Measurements from ENCODE around the gene TTLL7.

Gene TTLL7, protein sequence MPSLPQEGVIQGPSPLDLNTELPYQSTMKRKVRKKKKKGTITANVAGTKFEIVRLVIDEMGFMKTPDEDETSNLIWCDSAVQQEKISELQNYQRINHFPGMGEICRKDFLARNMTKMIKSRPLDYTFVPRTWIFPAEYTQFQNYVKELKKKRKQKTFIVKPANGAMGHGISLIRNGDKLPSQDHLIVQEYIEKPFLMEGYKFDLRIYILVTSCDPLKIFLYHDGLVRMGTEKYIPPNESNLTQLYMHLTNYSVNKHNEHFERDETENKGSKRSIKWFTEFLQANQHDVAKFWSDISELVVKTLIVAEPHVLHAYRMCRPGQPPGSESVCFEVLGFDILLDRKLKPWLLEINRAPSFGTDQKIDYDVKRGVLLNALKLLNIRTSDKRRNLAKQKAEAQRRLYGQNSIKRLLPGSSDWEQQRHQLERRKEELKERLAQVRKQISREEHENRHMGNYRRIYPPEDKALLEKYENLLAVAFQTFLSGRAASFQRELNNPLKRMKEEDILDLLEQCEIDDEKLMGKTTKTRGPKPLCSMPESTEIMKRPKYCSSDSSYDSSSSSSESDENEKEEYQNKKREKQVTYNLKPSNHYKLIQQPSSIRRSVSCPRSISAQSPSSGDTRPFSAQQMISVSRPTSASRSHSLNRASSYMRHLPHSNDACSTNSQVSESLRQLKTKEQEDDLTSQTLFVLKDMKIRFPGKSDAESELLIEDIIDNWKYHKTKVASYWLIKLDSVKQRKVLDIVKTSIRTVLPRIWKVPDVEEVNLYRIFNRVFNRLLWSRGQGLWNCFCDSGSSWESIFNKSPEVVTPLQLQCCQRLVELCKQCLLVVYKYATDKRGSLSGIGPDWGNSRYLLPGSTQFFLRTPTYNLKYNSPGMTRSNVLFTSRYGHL

DNA sequence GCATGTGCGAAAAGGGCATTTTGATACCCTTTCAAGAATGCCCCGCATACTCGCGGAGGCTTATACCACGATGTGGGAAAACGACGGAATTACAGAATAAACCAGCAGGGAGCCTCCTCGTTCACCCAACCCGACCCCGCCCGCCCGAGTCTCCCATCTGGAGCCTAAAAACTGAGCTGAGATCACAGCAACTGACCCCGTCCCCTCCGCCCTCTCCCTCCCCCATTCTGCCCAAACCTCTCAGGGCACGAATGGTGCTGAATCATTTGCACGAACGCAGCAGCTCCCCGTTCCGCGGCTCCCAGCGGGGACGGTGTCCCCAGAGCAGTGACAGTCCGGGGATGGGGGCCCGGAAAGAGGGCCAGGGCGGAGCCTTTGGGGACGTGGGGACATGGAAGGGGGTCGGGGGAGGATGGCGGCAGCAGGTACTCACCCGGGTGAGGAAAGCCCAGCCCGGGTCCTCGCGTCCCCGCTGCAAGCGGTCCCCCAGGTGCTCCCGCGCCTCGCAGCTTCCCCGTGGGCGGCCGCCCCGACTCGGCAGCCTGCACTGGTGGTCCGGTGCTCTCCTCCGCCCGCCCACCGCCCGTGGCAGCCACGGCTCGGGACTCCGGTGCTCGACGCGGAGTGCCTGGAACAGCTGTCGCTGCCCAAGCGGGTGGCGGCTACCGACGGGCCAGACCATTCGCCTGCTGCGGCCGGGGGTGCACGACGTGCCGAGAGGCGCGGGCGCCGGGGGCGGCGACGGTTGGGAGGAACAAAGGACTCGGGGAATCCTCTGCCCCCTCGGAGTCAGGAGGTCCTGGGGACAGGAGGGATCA, at the start of gene TTLL7:
Gene TTLL7 (minus strand): TSS at position 635 of the 818 bp plus-strand sequence. CDS start 46,921 bp downstream, outside the sequence.
- TF ChIP-seq, protein P1, sequence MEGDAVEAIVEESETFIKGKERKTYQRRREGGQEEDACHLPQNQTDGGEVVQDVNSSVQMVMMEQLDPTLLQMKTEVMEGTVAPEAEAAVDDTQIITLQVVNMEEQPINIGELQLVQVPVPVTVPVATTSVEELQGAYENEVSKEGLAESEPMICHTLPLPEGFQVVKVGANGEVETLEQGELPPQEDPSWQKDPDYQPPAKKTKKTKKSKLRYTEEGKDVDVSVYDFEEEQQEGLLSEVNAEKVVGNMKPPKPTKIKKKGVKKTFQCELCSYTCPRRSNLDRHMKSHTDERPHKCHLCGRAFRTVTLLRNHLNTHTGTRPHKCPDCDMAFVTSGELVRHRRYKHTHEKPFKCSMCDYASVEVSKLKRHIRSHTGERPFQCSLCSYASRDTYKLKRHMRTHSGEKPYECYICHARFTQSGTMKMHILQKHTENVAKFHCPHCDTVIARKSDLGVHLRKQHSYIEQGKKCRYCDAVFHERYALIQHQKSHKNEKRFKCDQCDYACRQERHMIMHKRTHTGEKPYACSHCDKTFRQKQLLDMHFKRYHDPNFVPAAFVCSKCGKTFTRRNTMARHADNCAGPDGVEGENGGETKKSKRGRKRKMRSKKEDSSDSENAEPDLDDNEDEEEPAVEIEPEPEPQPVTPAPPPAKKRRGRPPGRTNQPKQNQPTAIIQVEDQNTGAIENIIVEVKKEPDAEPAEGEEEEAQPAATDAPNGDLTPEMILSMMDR (conservative IDR thresholded peaks at IDR 0.05; ENCODE audit: low read depth, low read length), result no peak
- DNase-seq (ENCODE audit: low read depth), result no peak
- peak within 1 kb of the TSS; percentile 70 for H3K4me3 ChIP-seq (ENCODE audit: low read depth, low read length)

DNA sequence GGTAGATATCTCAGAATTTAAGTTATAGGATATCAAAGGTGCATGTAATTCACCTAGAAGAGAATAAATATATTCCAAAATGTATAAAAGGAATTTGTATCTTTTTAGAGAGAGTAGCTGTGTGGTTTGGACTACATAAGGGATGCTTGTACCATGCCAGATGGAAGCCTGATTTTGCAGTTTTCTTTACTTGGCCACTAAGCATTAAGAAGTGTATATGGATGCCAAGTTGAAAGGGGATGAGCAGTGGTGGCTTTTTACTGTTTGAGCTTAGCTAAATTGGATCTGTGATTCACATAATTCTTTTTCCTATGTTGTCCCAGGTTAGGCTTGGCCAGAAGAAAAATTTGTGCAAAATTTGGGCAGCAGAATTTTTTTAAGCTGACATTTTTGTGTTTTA, 43.5 kb upstream of the TTLL7 start:
- DNase-seq (ENCODE audit: low read depth), result no peak
- TF ChIP-seq, protein P1 (conservative IDR thresholded peaks at IDR 0.05; ENCODE audit: low read depth, low read length), result no peak
- no peak overlapping the region for H3K4me3 ChIP-seq (ENCODE audit: low read depth, low read length)

DNA sequence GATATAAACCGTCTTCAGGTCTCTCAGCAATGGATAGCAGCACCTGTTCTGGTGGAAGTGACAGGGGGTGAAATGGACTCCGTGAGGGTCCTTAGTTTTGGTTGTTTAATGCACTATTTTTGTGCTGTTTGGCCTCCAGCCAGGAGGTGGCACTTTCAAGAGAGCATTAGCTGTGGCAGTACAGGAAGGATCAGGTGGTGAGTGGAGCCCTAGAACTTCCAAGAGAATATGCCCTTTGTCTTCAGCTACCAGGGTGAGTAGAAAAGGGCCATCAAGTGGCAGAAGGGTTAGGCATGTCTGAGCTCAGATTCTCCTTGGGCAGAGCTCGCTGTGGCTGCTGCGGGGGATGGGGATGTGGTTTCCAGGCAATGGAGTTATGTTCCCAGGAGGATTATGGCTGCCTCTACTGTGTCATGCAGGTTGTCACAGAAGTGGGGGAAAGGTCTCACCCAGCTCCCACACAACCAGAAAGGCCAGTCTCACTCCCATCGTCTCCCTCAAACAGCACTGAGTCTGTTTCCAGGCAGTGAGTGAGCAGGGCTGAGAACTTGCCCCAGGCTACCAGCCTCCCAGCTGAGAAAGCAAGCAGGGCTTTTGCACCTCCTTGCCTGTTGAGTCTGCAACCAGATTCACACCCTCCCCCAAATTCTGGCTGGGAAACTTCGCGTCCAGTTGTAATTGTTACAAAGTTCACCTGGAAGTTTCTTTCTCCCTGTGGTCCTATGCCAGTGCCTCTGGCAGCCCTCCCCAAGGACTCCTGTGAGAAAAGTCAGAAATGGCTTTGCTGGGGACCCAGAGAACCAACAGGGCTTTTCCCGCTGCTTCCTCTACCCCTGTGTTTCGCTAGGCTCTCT, 39.1 kb upstream of the TTLL7 start:
- H3K4me3 ChIP-seq (ENCODE audit: low read depth, low read length), result no peak overlapping the region
- TF ChIP-seq, protein P1 (conservative IDR thresholded peaks at IDR 0.05; ENCODE audit: low read depth, low read length), result no peak

DNA sequence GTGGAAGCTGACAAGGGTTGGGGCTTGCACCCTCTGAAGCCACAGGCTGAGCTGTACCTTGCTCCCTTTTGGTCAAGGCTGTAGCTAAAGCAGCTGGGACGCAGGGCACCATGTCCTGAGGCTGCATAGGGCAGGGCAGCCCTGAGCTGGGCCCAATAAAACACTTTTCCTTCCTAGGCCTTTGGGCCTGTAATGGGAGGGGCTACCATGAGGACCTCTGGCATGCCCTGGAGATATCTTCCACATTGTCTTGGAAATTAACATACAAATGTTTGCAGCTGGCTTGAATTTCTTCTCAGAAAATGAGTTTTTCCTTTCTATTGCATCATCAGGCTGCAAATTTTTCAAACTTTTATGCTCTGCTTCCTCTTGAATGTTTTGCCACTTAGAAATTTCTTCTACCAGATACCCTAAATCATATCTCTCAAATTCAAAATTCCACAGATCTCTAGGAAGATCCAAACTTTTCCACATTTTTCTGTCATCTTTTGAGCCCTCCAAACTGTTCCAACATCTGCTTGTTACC, 32.9 kb upstream of the TTLL7 start:
- no peak overlapping the region for H3K4me3 ChIP-seq (ENCODE audit: low read depth, low read length)
- TF ChIP-seq, protein P1 (conservative IDR thresholded peaks at IDR 0.05; ENCODE audit: low read depth, low read length), result no peak
- DNase-seq (ENCODE audit: low read depth), result no peak

More for the DNA sequence above, 39.1 kb upstream of the TTLL7 start:
- no peak for DNase-seq (ENCODE audit: low read depth)

DNA sequence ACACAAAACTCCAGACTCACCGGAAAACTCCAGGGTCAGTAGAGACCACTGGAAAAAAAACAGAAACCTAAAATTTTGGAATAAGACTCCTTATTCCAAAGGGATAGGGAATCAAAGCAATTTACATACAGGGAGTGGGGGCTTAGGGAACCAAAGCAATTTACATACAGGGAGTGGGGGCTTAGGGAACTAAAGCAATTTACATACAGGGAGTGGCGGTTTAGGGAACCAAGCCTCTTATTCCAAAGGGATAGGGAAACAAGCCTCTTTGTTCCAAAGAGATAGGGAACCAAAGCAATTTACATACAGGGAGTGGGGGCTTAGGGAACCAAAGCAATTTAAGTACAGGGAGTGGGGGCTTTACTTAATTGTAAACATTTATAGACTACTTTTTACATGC, 28.4 kb upstream of the TTLL7 start:
- TF ChIP-seq, protein P1 (conservative IDR thresholded peaks at IDR 0.05; ENCODE audit: low read depth, low read length), result no peak
- no peak overlapping the region for H3K4me3 ChIP-seq (ENCODE audit: low read depth, low read length)
- no peak for DNase-seq (ENCODE audit: low read depth)
